GM12878 (cell line): ENCODE data around the gene FBLN7. TPM values are rescaled to one million over a fixed set of nuclear protein-coding genes. Genes with fewer than 3 reads are reported as not detected.

ENCODE experiments used
- ATAC-seq: fragments of 200-7000 bp; cut with Tn5 transposase; 3 replicates; pipeline ENCODE4 v1.9.1; 2020; ENCODE audit warnings: mild to moderate bottlenecking, moderate library complexity
- BruUV-seq: library from RNA; stranded (reverse); fragments of 400-500 nt; replicated peaks from 2 replicates; lab custom pipeline; 2021; lab: Mats Ljungman, UMichigan
- CTCF ChIA-PET: fragments of 300-600 bp; sonication (Branson Sonifier 250); formaldehyde crosslinking; extraction: SDS; loops from one replicate; lab custom pipeline; 2021; ENCODE audit warnings: inconsistent platforms; lab: Yijun Ruan, JAX
- POLR2A ChIA-PET: fragments of 350-600 bp; formaldehyde crosslinking; extraction: SDS; loops from one replicate; lab custom pipeline; 2021; ENCODE audit warnings: inconsistent platforms; lab: Charles Lee
- RAD21 ChIA-PET: fragments of 300-600 bp; sonication (Branson Sonifier 250); formaldehyde crosslinking; loops from one replicate; lab custom pipeline; 2023; ENCODE audit warnings: antibody characterized with exemption; ENCODE audit not compliant: unreplicated experiment; lab: Charles Lee
- SMC1A ChIA-PET: fragments of 300-600 bp; sonication (Branson Sonifier 250); formaldehyde crosslinking; loops from one replicate; lab custom pipeline; 2023; ENCODE audit not compliant: unreplicated experiment, uncharacterized antibody; lab: Charles Lee
- DNase-seq: peaks from one replicate; pipeline ENCODE4 v3.0.0-alpha.2; 2011; ENCODE audit warnings: low read depth, low spot score
- FAIRE-seq: peaks from 3 replicates; lab custom pipeline; 2011; peaks lifted over from hg19 to GRCh38; lab: Jason Lieb, UNC
- H2AFZ ChIP-seq: 2 replicates; pipeline ENCODE4 v1.6.0; 2011; ENCODE audit warnings: low read depth, low read length, control low read depth; ENCODE audit not compliant: control insufficient read depth
- H3K27ac ChIP-seq: 2 replicates; pipeline ENCODE4 v1.5.1; 2011; ENCODE audit warnings: control low read depth; ENCODE audit not compliant: control insufficient read depth, insufficient read depth
- H3K27me3 ChIP-seq, 2 experiments: replicated peaks in 1 of 2; 2 replicates each; pipeline versions ENCODE4 v1.6.0 to v1.6.1; 2011; ENCODE audit warnings: low read length in 1 of 2; ENCODE audit not compliant: control insufficient read depth in 2 of 2, insufficient read depth in 2 of 2
- H3K36me3 ChIP-seq, 2 experiments: 2 replicates each; pipeline ENCODE4 v1.5.1; 2011; ENCODE audit warnings: low read length in 1 of 2; ENCODE audit not compliant: control insufficient read depth in 2 of 2, insufficient read depth in 2 of 2
- H3K4me1 ChIP-seq: 2 replicates; pipeline ENCODE4 v1.6.1; 2011; ENCODE audit warnings: mild to moderate bottlenecking, low read length, moderate library complexity, mixed read lengths; ENCODE audit not compliant: control insufficient read depth, insufficient read depth
- H3K4me2 ChIP-seq: 2 replicates; pipeline ENCODE4 v1.6.0; 2011; ENCODE audit warnings: control low read depth; ENCODE audit not compliant: control insufficient read depth, insufficient read depth
- H3K4me3 ChIP-seq: fragments of 200-600 bp; sonication (generic); 2 replicates; pipeline ENCODE4 v1.5.1; 2016
- H3K79me2 ChIP-seq: 2 replicates; pipeline ENCODE4 v1.6.0; 2011; ENCODE audit warnings: low read length; ENCODE audit not compliant: control insufficient read depth, insufficient read depth
- H3K9ac ChIP-seq: 2 replicates; pipeline ENCODE4 v1.8.0; 2011; ENCODE audit warnings: low read length, control low read depth, mixed read lengths; ENCODE audit not compliant: control insufficient read depth, insufficient read depth
- H3K9me3 ChIP-seq: replicated peaks from 3 replicates; pipeline ENCODE4 v1.5.1; 2011; ENCODE audit warnings: mild to moderate bottlenecking, low read length; ENCODE audit not compliant: control insufficient read depth, insufficient read depth
- H4K20me1 ChIP-seq: 2 replicates; pipeline ENCODE4 v1.6.0; 2011; ENCODE audit not compliant: control insufficient read depth, insufficient read depth
- BACH1 ChIP-seq: fragments of 450-650 bp; IDR thresholded peaks from 2 replicates; pipeline ENCODE4 v1.6.1; 2017; ENCODE audit warnings: mild to moderate bottlenecking, borderline replicate concordance
- BMI1 ChIP-seq: fragments of 450-650 bp; IDR thresholded peaks from 2 replicates; pipeline ENCODE4 v1.6.1; 2016; ENCODE audit warnings: mild to moderate bottlenecking, moderate library complexity, borderline replicate concordance
- CEBPB ChIP-seq, 2 experiments: fragments of 150-350 bp in 1 of 2; IDR thresholded peaks; 2 replicates each; pipeline ENCODE4 v1.6.1; 2012 to 2014; ENCODE audit warnings: low read depth in 2 of 2, low read length in 2 of 2, borderline replicate concordance in 1 of 2, inconsistent platforms in 1 of 2
- ESRRA ChIP-seq: IDR thresholded peaks from 2 replicates; pipeline ENCODE4 v1.6.1; 2012; ENCODE audit warnings: mild to moderate bottlenecking, low read length, improper control_type of control experiment
- HDGF ChIP-seq: fragments of 450-650 bp; IDR thresholded peaks from 2 replicates; pipeline ENCODE4 v1.6.1; 2016; ENCODE audit warnings: antibody characterized with exemption
- MEF2A ChIP-seq: IDR thresholded peaks from 2 replicates; pipeline ENCODE4 v1.6.1; 2011; ENCODE audit warnings: low read depth, mild to moderate bottlenecking, low read length, moderate library complexity; ENCODE audit not compliant: insufficient read depth
- RAD21 ChIP-seq: IDR thresholded peaks from 2 replicates; pipeline ENCODE4 v1.6.1; 2011; ENCODE audit warnings: mild to moderate bottlenecking, low read depth, low read length, moderate library complexity; ENCODE audit not compliant: insufficient read depth
- RCOR1 ChIP-seq: conservative IDR thresholded peaks from 2 replicates; pipeline ENCODE4 v1.6.1; 2012; ENCODE audit warnings: low read depth, low read length, improper control_type of control experiment
- SIX5 ChIP-seq: IDR thresholded peaks from 2 replicates; pipeline ENCODE4 v1.6.1; 2011; ENCODE audit warnings: mild to moderate bottlenecking, low read depth, low read length, moderate library complexity; ENCODE audit not compliant: severe bottlenecking
- SP1 ChIP-seq: IDR thresholded peaks from one replicate; pipeline ENCODE4 v1.6.1; 2011; ENCODE audit warnings: low read depth, low read length
- SUZ12 ChIP-seq: fragments of 200-600 bp; sonication (generic); IDR thresholded peaks from one replicate; pipeline ENCODE4 v1.6.1; 2018; ENCODE audit warnings: antibody characterized with exemption, mild to moderate bottlenecking; ENCODE audit not compliant: unreplicated experiment
- TAF1 ChIP-seq: IDR thresholded peaks from 2 replicates; pipeline ENCODE4 v1.6.1; 2011; ENCODE audit warnings: mild to moderate bottlenecking, low read depth, low read length, borderline replicate concordance
- ZBED1 ChIP-seq: IDR thresholded peaks from 2 replicates; pipeline ENCODE4 v1.6.1; 2016; ENCODE audit warnings: borderline replicate concordance
- WGBS: methylation state at CpG from one replicate; pipeline ENCODE4 v1.1.6; 2016; ENCODE audit warnings: low lambda C conversion rate; ENCODE audit not compliant: insufficient replicate concordance, insufficient coverage; ENCODE audit errors: missing lambda C conversion rate; 5-methylcytosine and 5-hydroxymethylcytosine counted together
- in situ Hi-C: fragments of 300-500 bp; cut with MboI; formaldehyde crosslinking; loops from 9 replicates; pipeline ENCODE4 v1.14.3; 2018; ENCODE audit warnings: mixed read lengths
- intact Hi-C: fragments of 100-400 bp; cut with micrococcal nuclease; formaldehyde crosslinking; loops from one replicate; pipeline ENCODE4 v1.14.2; 2022; ENCODE audit not compliant: unreplicated experiment
- polyA plus RNA-seq, 11 experiments: library from polyadenylated mRNA; depleted of rRNA in 4 of 11; unstranded in 6 of 11; stranded (reverse) in 5 of 11; fragments of >200 nt; fragmentation: Nextera tagmentation in 4 of 11; fragmentation: Illumina TruSeq in 1 of 11; extraction: Ambion mirVana in 4 of 11; extraction: Trizol in 1 of 11; gene quantifications; 1 replicate in 1 of 11; 2 replicates in 10 of 11; pipeline versions ENCODE4 v1.2.1 to v1.2.3, GENCODE V29; 2011 to 2016; ENCODE audit warnings: inconsistent platforms in 2 of 11, missing spikeins in 2 of 11, low read depth in 1 of 11
- total RNA-seq, 4 experiments: library from RNA; depleted of rRNA in 3 of 4; stranded (reverse); fragments of >200 nt in 3 of 4; fragmentation: Illumina TruSeq in 1 of 4; extraction: Trizol in 1 of 4; gene quantifications; 2 replicates each; pipeline versions ENCODE4 v1.2.1 to v1.2.3, GENCODE V29; 2013 to 2021
- TF ChIP-seq, protein P1 (sequence below): IDR thresholded peaks from 2 replicates; pipeline ENCODE4 v1.6.1; 2012; ENCODE audit warnings: low read depth, low read length, improper control_type of control experiment
- TF ChIP-seq, protein P2 (sequence below): fragments of 450-650 bp; IDR thresholded peaks from 2 replicates; pipeline ENCODE4 v1.6.1; 2018; ENCODE audit warnings: mild to moderate bottlenecking, low read depth, moderate library complexity; ENCODE audit not compliant: partially characterized antibody
- TF ChIP-seq, protein P3 (sequence below): fragments of 450-650 bp; IDR thresholded peaks from 2 replicates; pipeline ENCODE4 v1.6.1; 2018; ENCODE audit warnings: borderline replicate concordance, mild to moderate bottlenecking; ENCODE audit not compliant: partially characterized antibody

Gene FBLN7
- total and polyA plus RNA-seq, 10 of the 15 experiments (the other 5 are each of a cell fraction or from before 2014, with no cell fraction given), result 0.01 to 0.10 (median 0.01) TPM; not detected in 7

DNA sequence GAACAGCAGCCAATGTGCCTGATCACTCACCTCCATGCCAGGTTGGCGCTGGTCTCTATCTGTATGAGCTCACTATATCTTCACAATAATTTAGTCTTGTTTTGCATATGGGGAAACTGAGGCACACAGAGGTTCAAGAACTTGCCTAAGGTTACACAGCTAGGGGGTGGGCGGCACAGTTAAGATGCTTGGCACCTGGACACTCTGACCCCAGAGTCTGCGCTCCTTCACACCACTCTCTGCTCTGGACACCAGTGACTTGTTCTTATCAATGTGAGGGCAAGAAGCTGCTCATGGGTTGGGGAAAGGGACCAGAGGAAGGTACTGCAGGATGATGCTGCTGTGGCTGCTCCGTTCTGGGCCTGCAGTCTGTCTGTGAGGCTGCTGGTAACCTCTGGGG lies 27.1 kb downstream of the FBLN7 start:
- Histone ChIP-seq H3K9me3 (no peaks in the 10 kb centered on the region), H2AFZ (no peak overlapping the region), H3K36me3 (no peaks in the 10 kb centered on the region), H3K4me2 (no peak overlapping the region), H4K20me1 (no peaks in the 10 kb centered on the region), H3K79me2 (no peaks in the 10 kb centered on the region), H3K4me1 (no peaks in the 10 kb centered on the region), H3K27ac (no peak overlapping the region), H3K9ac (no peak overlapping the region), H3K27me3 (0 out of 4 replicates have a peak, but pooled peaks cover 0 to 1% of the 10 kb centered on the region in 2 experiments), H3K4me3 (no peak overlapping the region)
- in situ Hi-C loops, result no loop called here
- ChIA-PET POLR2A (no interaction called here), SMC1A (no interaction called here), RAD21 (no interaction called here), CTCF (no interaction called here)
- WGBS, result 78% methylated on average over 4 of the region's 4 CpGs
- FAIRE-seq (no peak), ATAC-seq (no peak), DNase-seq (no peak)
- no peak for TF ChIP-seq CEBPB (IDR thresholded peaks at IDR 0.05; ENCODE audit: borderline replicate concordance in 1 of 2, low read depth in 2 of 2, low read length in 2 of 2)
- TF ChIP-seq, protein P1, sequence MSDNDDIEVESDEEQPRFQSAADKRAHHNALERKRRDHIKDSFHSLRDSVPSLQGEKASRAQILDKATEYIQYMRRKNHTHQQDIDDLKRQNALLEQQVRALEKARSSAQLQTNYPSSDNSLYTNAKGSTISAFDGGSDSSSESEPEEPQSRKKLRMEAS, result no peak
- TF ChIP-seq MEF2A, result no peak
- TF ChIP-seq ZBED1, result no peak
- no peak for TF ChIP-seq RAD21
- TF ChIP-seq BMI1, result no peak
- no peak for TF ChIP-seq TAF1
- TF ChIP-seq SUZ12, result no peak
- no peak for TF ChIP-seq BACH1
- TF ChIP-seq SP1, result no peak
- no peak for TF ChIP-seq HDGF
- TF ChIP-seq SIX5, result no peak
- TF ChIP-seq ESRRA, result no peak
- TF ChIP-seq RCOR1, result no peak
- TF ChIP-seq, protein P2, sequence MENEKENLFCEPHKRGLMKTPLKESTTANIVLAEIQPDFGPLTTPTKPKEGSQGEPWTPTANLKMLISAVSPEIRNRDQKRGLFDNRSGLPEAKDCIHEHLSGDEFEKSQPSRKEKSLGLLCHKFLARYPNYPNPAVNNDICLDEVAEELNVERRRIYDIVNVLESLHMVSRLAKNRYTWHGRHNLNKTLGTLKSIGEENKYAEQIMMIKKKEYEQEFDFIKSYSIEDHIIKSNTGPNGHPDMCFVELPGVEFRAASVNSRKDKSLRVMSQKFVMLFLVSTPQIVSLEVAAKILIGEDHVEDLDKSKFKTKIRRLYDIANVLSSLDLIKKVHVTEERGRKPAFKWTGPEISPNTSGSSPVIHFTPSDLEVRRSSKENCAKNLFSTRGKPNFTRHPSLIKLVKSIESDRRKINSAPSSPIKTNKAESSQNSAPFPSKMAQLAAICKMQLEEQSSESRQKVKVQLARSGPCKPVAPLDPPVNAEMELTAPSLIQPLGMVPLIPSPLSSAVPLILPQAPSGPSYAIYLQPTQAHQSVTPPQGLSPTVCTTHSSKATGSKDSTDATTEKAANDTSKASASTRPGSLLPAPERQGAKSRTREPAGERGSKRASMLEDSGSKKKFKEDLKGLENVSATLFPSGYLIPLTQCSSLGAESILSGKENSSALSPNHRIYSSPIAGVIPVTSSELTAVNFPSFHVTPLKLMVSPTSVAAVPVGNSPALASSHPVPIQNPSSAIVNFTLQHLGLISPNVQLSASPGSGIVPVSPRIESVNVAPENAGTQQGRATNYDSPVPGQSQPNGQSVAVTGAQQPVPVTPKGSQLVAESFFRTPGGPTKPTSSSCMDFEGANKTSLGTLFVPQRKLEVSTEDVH, result no peak
- TF ChIP-seq, protein P3, sequence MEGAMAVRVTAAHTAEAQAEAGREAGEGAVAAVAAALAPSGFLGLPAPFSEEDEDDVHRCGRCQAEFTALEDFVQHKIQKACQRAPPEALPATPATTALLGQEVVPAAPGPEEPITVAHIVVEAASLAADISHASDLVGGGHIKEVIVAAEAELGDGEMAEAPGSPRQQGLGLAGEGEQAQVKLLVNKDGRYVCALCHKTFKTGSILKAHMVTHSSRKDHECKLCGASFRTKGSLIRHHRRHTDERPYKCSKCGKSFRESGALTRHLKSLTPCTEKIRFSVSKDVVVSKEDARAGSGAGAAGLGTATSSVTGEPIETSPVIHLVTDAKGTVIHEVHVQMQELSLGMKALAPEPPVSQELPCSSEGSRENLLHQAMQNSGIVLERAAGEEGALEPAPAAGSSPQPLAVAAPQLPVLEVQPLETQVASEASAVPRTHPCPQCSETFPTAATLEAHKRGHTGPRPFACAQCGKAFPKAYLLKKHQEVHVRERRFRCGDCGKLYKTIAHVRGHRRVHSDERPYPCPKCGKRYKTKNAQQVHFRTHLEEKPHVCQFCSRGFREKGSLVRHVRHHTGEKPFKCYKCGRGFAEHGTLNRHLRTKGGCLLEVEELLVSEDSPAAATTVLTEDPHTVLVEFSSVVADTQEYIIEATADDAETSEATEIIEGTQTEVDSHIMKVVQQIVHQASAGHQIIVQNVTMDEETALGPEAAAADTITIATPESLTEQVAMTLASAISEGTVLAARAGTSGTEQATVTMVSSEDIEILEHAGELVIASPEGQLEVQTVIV, result no peak
- no TSS peak for BruUV-seq
- intact Hi-C loops, result no loop called here
